T-helper 9 cell (primary cell): ENCODE results near the gene PROSER3.

Source experiments
- DNase-seq: peaks from one replicate; pipeline ENCODE4 v3.0.0-alpha.2; 2020

The PROSER3 gene

DNA sequence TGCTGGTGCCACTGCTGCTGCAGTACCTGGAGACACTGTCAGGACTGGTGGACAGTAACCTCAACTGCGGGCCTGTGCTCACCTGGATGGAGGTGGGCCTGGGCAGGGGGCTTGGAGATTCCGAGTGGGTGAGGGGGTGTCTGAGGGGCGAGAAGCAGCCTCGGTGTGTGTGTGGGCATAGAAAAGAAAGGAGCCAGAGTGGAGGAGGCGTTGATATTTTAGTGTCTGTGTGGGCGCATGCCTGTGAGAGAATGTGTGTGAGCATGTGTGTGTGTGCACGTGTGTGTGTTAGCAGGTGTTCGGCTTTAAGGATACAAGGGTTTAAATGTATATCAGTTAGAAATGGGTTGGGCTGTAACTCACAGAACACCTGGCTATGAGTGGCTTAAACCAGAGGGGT lies 21.1 kb downstream of the PROSER3 start:
- DNase-seq = no peak

DNA sequence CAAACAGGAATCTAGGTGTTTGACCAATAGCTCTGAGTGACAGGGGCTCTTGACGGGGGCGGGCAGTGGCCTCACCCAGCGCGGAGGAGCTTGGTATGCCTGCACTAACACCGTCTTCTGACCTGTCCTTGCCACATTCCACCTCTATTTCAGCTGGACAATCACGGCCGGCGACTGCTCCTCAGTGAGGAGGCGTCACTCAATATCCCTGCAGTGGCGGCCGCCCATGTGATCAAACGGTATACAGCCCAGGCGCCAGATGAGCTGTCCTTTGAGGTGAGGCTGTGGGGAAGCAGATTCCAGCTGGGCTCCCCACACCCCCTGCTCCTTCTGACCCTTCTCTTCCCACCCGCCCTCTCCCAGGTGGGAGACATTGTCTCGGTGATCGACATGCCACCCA lies 22.1 kb downstream of the PROSER3 start:
- DNase-seq = no peak

DNA sequence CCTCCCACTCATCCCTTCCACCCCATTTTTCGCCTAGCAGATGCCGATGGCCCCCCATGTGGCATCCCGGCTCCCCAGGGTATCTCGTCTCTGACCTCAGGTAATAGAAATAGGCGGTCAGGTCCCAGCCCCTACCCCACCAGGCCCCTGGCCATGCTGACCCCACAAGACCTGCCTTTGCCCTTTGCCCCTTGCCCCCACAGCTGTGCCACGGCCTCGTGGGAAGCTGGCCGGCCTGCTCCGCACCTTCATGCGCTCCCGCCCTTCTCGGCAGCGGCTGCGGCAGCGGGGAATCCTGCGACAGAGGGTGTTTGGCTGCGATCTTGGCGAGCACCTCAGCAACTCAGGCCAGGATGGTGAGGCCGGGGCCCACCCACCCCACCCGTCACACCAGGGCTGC lies 22.7 kb downstream of the PROSER3 start:
- DNase-seq = no peak

DNA sequence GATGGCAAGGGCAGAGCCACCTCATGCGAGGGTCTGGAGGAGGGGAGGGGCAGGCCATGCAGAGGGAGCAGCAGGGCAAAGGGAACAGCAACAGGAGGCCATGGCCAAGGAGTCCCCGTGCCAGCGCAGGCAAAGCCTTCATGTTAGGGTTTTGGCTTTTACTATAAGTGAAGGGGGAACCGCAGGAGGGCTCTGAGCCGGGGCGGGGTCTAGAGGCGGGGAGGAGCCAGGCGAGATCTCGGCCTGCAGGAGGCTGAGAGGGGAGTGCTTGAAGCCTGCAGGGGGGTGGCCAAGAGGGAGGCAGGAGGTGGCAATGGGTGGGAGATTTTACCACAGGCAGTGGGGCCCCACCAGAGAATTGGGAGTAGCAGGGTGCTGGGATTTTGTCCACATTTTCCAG lies 23.7 kb downstream of the PROSER3 start:
- no peak for DNase-seq

DNA sequence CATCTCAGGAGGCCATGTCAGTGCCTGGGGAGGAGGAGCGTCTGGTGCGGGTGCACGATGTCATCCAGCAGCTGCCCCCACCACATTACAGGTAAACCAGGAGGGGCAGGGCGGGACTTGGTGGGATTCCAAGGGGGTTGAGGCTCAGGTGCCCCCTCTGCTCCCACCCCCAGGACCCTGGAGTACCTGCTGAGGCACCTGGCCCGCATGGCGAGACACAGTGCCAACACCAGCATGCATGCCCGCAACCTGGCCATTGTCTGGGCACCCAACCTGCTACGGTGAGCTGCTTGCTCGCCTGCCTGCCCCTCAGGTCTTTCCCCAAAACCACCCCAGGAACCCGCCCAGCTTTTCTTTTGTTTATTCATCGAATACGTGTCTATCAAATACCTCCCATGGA lies 24.6 kb downstream of the PROSER3 start:
- no peak for DNase-seq

DNA sequence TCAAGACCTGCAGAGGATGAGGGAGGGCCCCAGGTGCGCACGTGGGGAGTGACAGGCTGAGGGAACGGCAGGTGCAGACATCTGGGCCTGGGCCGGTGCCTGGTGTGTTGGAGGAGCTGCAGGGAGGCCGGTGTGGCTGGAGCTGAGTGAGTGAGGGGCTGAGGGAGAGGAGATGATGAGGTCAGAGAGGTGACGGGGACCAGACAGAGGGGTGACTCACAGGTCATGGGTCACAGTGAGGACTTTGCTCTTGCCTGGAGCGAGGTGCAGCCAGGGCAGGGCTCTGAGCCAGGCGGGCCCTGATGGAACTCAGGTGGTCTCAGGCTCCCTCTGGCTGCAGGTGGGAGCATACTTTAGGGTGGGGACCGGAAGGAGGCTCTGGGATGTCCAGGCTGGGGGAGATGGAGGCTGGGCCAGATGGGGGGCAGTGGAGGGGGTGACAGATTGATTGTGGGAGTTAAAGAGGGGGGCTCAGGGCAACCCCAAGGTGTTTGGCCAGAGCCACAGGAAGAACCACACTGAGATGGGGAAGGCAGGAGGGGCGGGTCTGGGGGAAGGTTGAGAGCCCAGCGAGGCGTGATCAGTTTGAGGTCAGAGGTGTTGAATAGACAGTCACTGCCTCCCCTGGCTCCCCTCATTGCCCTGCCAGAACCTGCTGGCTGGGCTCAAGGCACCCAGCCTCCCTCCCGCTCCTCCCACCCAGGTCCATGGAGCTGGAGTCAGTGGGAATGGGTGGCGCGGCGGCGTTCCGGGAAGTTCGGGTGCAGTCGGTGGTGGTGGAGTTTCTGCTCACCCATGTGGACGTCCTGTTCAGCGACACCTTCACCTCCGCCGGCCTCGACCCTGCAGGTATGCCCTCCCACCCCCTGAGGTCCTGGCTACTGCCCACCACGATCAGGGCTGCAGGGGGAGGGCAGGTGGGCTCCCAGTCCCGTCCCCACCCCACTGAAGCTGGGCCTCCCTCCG lies 25.8 kb downstream of the PROSER3 start:
- no peak for DNase-seq

DNA sequence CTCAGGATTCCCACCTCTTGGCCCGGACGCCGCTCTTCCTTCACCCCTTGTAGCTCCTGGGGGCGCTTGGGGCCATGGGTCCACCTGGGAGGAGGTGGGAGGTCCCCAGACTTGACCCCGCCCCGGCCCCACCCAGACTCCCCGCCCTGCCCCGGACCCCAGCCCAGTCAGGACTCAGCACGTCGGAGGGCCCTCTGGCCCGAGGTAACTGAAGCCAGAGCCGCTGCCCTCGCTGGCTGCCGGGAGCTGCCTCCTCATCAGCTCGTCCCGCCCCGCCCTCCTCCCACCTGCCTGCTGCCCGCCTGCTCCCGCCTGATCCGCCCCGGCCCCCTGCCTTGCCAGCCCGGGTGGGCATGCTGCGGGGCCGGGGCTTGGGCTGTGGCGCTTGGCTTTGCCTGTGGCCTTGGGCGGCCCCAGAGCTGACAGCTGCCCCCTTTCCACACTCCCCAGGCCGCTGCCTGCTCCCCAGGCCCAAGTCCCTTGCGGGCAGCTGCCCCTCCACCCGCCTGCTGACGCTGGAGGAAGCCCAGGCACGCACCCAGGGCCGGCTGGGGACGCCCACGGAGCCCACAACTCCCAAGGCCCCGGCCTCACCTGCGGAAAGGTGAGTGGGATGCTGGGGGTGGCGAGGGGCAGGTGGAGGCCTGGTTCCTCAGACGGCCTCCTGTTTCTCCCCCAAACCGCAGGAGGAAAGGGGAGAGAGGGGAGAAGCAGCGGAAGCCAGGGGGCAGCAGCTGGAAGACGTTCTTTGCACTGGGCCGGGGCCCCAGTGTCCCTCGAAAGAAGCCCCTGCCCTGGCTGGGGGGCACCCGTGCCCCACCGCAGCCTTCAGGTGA lies 26.7 kb downstream of the PROSER3 start:
- no peak for DNase-seq

DNA sequence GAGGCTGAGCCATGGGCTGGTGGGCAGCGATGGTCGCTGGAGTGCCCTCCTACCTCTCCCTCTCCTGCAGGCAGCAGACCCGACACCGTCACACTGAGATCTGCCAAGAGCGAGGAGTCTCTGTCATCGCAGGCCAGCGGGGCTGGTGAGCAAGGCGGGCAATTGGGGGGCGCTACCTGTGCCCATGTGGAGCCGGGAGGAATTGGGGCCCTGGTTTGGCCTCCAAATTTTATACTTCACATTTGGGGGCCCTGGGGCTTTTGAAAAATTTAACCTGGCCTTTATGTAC lies 27.3 kb downstream of the PROSER3 start:
- DNase-seq = no peak

DNA sequence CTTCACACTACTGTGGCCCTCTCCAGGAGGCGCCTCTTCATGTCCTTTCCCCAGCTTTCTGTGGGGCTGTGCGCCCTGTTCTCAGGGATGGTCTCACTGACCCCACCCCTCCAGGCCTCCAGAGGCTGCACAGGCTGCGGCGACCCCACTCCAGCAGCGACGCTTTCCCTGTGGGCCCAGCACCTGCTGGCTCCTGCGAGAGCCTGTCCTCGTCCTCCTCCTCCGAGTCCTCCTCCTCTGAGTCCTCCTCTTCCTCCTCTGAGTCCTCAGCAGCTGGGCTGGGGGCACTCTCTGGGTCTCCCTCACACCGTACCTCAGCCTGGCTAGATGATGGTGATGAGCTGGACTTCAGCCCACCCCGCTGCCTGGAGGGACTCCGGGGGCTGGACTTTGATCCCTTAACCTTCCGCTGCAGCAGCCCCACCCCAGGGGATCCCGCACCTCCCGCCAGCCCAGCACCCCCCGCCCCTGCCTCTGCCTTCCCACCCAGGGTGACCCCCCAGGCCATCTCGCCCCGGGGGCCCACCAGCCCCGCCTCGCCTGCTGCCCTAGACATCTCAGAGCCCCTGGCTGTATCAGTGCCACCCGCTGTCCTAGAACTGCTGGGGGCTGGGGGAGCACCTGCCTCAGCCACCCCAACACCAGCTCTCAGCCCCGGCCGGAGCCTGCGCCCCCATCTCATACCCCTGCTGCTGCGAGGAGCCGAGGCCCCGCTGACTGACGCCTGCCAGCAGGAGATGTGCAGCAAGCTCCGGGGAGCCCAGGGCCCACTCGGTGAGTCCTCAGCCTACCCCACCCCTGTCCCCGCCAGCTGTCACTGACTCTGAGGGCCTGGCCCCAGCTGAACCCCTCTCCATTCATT lies 28.6 kb downstream of the PROSER3 start:
- no peak for DNase-seq

DNA sequence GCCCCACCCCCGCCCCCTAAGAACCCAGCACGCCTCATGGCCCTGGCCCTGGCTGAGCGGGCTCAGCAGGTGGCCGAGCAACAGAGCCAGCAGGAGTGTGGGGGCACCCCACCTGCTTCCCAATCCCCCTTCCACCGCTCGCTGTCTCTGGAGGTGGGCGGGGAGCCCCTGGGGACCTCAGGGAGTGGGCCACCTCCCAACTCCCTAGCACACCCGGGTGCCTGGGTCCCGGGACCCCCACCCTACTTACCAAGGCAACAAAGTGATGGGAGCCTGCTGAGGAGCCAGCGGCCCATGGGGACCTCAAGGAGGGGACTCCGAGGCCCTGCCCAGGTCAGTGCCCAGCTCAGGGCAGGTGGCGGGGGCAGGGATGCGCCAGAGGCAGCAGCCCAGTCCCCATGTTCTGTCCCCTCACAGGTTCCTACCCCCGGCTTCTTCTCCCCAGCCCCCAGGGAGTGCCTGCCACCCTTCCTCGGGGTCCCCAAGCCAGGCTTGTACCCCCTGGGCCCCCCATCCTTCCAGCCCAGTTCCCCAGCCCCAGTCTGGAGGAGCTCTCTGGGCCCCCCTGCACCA lies 29.3 kb downstream of the PROSER3 start:
- DNase-seq = no peak

DNA sequence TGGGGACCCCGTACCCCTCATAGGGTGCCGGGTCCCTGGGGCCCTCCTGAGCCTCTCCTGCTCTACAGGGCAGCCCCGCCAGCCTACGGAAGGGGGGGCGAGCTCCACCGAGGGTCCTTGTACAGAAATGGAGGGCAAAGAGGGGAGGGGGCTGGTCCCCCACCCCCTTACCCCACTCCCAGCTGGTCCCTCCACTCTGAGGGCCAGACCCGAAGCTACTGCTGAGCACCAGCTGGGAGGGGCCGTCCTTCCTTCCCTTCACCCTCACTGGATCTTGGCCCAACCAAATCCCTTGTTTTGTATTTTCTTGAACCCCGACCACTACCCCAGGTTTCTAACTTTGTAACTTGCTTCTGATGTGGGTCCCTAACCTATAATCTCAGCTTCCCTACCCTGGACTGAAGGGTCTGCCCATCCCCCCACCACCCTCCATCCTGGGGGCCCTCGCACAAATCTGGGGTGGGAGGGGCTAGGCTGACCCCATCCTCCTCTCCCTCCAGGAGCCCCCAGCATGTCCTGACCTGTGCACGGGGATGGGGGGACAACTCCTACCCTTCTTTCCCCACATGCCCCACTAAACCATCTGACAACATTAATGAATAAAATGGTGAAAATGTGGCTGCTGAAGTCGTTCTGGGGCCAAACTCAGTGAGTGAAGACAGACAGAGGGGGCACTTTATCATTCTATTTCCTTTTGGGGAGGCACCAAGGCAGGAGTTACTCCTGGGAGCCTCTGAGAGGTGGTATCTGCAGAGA lies 30.4 kb downstream of the PROSER3 start:
- DNase-seq = no peak

DNA sequence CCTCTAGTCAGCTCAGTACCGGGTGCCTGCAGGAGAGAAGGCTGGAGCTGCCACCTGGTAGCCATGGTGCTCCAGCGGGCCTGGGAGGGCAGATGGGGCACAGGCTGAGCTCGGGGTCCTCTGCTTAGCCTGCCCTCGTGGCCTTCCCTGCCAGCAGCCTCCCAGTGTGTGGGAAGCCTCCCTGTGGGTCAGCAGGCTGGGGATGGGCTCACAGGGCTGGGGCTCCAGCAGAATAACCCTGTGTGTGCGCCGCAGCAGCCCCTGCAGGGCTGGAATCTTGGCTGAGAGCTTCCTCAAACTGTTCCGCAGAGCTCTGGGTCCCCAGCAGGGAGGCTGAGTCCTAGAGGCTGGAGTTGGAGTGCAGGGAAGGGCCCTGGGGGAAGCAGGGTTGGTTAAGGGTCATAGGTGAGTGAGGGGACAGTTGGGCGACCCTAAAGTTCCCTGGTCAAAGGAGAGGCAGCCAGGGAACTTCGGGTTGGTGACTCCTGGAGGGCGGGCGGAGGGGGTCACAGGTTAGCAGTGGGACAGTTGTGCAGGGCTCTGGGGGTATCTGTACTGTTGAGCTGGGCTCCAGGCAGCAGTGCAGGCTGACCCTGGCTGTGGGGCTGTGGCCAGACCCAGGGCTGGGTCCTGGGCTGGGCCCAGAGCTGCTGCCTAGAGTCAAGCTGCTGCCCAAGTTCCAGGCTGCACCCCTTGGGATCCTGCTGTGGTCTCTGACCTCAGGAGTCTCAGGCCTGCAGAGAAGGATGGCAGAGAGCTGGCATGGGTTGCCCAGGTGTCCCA lies 31.4 kb downstream of the PROSER3 start:
- DNase-seq = no peak

DNA sequence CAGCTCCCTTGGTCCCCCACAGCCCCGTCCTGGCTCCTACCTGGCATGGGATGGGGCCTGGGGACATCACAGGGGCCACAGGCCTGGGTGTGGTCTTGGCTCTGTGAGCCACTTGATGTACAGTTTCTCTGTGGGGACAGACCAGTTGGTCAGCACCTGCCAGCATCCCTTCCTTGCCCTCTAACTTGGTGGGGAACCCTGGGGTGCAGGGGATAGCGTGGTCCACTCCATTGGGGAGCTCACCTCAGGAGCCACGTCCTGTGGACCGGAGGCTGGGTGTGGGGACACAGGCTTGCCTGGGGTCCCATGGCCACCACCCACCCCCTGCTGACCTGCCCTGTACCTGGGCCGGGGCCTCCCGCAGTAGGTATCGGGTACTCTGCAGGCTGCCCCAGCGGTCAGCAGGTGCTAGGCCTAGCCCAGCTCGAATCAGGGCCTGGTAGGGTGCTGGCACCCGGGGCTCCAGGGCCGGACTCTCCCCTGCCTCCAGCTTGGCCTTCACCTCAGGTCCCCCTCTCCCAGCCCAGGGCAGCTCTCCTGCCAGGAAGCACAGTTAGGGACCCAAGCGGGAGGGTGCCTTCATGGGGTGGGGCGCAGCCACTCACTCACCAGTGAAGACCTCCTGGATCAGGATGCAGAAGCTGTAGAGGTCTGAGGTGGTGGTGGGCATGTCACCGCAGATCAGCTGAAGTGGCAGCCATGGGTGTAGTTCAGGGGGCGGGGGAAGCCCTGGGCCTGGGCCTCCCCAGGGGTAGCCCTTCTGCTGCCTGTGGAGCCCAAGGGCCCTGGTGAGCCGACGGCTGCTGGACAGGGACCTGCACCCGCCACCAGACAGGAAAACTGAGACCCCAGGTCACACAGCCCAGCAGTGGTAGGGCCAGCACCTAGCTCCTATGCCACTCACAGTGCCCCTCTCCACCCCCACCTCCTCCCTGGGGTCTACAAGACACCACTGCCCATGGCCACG lies 32.3 kb downstream of the PROSER3 start:
- DNase-seq = no peak

DNA sequence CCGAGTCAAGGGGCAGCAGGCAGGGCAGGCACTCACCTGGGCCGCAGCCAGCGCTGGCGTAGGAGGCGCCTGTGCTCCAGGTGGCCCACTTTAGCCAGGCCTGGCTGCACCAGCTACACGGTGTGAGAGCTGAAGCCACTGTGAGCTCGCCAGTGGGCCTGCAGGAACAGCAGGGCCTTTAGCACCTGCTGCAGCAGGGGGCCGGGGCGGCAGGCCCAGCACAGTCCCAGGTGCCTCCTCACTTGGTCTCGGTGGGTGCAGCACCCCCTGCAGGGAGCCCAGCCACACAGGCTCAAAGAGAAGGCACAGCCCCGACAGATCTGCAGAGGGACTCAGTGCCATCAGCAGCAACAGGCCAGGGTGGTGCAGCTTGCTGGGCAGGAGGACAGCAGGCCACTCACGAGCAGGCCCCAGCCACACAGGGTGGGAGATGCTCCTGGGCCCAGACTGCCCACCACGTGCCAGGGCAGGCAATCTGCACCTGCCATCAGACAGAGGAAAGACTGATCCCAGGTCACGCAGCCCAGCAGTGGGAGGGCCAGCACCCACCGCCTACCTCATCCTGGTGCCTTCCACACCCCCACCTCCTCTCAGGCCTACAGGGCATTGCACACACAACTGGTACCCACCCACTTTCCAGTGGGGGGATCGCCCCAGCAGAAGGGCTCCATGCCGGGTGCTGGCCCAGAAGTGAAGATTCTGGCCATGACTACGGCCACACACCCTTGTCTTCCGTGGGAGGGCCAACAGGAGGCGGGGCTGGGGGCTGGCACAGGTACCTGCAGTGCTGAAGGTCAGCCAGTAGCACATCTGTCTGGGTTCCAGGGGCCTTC lies 33.2 kb downstream of the PROSER3 start:
- DNase-seq = no peak

DNA sequence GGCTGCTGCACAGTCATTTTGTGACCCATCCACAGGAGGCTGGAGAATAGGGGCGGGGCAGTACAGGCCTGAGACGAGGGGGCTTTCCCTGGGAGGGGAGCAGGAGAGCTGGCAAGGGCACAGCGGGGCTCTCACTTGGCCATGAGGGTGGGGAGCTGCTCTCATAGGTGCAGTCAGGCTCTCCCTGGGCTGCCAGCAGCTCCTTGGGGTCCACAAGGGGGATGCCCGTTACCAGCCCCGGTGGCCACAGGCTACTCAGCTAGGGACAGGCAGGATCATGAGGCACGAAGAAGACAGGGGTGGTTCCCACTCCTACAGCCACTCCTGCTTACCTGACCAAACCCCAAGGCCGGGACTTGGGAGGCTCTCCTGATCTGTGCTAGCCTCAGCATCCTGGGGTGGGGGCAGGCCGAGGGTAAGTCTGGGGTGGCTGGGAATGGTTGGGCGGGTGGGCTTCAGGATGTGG lies 33.9 kb downstream of the PROSER3 start:
- DNase-seq = no peak

DNA sequence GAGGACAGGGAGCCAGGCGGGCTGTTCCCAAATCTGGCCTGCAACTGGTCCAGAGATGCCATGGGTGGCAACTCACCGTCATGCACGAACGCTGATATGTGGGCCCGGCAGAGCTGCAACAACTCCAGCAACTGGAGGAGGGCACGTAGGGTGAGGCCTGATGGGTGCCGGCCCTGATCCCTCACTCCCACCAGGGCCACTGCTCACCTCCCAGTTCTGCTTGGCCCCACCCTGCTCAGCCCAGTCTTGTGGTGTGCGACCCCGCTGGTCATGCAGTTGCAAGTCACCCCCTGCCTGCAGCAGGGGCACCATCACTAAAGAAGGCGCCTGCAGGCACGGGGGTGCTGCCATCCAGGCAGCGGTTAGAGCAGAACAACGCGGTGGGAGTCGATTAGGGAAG lies 34.3 kb downstream of the PROSER3 start:
- DNase-seq = no peak

DNA sequence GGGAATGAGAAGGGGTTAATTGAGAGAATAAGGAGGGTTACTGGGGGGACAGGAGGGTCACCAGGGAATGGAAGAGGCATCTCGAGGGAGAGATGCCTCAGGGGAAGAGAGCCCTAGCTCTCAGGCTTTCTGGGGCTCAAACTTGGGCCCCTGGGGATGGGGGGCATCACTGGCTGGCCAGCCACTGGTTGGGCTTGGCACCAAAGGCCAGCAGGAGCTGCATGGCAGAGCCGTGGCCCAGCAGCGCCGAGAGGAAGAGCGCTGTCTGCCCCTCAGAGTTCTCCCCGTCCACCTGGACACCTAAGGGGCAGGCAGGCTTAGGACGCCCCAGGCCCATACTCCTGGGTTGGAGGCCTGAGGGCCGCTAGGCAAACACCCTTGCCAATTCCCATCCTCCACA lies 34.9 kb downstream of the PROSER3 start:
- DNase-seq = no peak

DNA sequence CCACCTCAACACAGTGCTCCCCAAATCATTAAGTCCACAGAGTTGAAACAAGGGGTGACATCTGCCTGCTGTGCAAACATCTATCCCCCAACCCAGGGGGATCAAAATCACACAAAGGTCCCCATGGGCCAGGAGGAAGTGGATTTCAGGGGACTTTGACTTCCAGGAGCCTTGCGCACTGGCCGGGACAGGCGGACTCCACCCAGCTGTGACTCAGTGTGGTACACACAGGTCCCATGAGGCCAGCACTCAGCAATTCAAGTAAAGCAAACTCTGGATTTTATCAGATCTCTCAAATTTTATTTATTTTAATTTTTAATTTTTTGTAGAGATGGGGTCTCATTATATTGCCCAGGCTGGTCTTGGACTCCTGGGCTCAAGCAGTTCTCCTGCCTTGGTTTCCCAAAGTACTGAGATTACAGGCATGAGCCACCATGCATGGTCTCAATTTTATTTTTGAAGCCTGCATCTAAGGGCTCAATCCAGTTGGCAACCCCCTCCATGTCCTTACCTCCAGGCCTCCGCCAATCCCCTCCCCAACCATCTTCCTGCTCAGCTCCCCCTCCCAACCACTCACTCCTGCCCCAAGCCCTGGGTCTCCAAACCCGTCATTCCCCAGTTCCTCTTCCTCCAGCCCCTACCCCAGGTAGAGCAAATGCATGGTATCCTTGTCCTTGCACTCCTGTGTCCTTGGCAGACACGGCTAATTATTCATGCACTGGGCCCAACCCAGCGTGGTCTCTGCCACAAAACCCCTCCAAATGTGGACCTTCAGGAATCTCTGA lies 35.6 kb downstream of the PROSER3 start:
- DNase-seq = no peak
